ENCODE measurements around the gene SASS6.
A peak's percentile ranks its signal among the peaks of the same experiment; 100 is the strongest.

Gene SASS6

DNA sequence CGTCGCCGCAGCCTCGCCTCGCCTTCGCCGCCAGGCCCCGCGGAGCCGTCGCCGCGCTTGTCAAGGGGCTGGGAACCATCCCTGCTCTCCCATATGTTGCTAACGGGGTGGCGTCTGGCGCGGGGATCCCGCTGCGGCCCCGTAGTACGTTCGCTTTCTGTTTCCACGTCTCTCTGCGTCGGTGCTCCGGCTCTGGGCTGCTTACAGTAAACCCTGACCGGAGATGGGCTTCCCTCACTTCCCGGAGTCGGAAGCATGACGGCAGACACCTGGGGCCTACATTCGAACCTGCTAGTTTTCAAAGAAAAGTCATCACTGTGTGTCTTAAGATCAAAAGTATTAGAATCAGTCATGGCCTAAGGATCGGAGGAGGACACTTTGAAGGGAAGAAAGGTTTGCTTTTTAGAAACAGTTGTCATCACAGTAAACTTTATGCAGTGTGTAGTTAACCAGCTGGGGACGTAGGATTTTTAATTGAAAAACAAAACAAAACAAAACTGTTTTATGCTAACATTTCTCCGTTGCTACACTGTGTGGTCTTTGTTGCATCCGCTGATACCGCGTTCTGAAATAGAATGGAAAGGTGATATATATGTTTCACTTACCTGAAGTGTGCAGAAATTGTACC lies 94.0 kb downstream of the SASS6 start:
- no peak for FAIRE-seq

DNA sequence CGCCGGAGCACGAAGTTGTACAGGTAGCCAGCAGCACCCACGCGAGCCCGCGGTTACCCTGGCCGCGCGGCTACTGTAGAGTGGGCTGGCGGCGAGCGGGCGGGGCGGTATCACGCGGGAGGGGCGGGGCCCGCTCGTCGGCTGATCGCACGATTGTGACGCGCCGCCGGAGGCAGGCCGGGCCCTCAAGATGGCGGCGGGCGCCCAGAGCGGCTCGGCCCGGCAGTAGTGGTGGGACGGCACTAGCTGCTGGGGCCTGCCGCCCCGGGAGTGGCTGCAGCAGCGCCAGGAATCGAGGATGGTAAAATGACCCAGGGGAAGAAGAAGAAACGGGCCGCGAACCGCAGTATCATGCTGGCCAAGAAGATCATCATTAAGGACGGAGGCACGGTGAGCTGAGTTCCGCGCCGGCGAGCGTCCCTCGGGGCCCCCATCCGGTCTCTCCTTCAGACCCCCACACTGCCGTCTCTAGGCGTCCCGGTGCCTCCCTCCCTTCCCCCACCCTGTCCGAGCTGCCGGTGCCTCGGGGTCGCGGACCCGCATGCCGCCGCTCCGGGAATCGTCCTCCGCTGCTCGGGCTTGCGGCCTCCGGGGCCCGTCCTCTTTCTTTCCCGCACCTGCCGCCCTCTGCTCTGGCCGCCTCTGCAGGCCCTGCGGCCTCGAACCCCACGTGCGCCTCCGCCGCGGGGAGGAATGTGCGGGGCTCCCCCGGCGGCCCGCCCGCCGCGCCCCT lies 94.6 kb downstream of the SASS6 start:
- FAIRE-seq: no peak

DNA sequence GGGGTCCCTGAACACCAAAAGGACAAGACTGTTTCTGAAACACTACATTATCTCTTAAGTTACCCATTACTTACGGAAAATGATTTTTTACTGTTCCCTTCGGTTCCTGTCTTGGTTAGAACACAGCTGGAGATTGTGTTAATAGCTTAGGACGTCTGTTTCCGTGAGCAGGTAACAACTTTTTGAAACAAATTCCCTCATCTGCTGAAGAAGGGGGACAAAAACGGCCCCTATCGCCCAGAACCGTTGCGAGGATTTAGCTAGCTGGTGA lies 95.1 kb downstream of the SASS6 start:
- no peak for FAIRE-seq

DNA sequence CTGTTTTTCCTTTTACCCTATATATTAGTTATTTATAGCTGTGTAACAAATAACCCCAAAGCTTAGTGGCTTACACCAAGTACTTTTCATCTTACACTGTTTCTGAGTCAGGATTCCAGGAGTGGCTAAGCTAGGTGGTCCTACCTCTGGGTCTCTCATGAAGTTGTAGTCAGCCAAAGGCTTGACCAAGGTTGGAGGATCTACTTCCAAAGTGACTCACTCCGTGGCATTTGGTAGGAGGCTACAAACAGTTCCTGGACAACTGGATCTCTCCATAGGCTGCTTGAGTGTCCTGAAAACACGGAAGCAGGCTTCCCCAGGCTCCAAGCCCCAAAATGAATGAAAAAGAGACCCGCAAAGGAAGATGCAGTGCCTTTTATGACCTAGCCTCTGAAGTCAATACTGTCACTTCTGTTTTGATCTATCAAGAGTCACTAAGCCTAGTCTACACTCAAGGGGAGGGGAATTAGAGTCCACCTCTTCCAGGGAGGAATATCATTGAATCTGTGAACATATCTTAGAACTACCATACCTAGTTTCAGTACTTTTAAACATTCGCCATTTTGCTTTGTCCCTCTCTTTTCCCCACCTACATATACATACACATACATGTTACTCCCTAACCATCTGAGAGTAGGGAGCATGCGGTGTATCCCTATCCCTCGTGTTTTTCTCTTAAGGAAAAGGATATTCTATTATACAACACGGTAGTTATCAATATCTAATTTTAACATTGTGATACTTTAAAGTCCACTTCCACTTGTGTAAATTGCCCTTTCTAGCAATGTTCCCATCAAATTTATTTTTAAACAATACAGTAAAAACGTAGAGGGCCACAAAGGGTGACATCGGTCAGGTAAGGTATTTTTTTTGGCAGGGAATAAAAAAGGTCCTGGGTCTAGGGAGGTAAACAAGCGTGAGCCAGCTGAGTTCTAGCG lies 95.7 kb downstream of the SASS6 start:
- no peak for FAIRE-seq

DNA sequence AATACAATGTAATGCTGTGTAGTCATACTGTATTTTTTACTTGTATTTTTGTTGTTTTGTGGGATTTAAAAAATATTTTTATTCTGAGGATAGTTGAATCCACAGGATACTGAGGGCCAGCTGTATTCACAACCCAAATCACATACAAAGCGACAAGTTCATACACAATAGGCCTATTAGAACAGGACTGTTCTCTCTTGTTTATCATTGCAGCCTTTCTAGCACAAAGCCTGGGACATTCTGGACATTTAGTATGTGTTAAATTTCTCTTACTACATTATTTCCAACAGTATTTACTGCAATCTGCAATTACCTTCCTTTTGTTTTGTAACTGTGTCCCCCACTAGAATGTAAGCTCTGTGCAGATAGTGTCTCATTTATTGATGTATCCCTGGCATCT lies 97.5 kb downstream of the SASS6 start:
- FAIRE-seq: no peak

DNA sequence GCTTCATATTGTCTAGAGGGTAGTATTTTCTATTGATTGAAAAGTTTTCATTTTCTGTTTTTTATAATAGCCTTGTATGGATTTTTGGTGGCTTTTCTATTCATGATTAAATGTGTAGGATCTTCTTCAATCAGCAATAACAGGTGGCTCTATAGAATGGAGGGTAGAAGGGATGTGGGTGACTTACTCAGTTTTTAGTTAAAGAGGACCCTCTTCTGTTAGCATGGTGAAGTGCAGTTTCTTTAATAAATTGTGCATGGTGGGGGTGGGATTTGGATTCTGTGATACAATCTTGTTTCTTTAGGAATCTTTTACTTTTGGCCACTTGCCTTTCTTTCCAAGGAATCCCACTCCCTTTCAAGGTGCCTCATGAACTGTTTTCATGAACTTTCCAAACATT lies 98.3 kb downstream of the SASS6 start:
- FAIRE-seq: peak; percentile 64

Data from A204.1 (cell line).